ENCODE results near the gene PRICKLE2. TPM values are rescaled to one million over a fixed set of nuclear protein-coding genes. Genes with fewer than 3 reads are reported as not detected.

The PRICKLE2 gene
- total and polyA plus RNA-seq, 2 donors (not counting 3 experiments of a cell fraction or from before 2014, with no cell fraction given), result 3.0 to 7.1 TPM

GRCh38 chr3:64178419-64178818 is 46.8 kb downstream of the PRICKLE2 start:
- H3K79me2 ChIP-seq (ENCODE audit: control insufficient read depth, insufficient read depth, low read length), result no peaks in the 10 kb centered on the region
- no peak overlapping the region for H3K27ac ChIP-seq (ENCODE audit: insufficient read depth, low read depth, low read length)
- H3K4me3 ChIP-seq (replicated peaks in 1 of 3; ENCODE audit: insufficient read depth in 1 of 3, low read depth in 1 of 3, low read length in 3 of 3), result no peak overlapping the region
- H3K36me3 ChIP-seq (ENCODE audit: control insufficient read depth in 2 of 2, extremely low read depth in 1 of 2, insufficient read depth in 2 of 2, low read length in 2 of 2), result no peaks in the 10 kb centered on the region
- no peaks in the 10 kb centered on the region for H3K4me1 ChIP-seq (ENCODE audit: control insufficient read depth, extremely low read depth, insufficient read depth, low read length)
- no peak overlapping the region for H3K4me2 ChIP-seq (ENCODE audit: insufficient read depth, low read length)
- no peaks in the 10 kb centered on the region for H4K20me1 ChIP-seq (replicated peaks; ENCODE audit: control insufficient read depth, extremely low read depth, insufficient read depth, low read length)
- no peaks in the 10 kb centered on the region for H3K27me3 ChIP-seq (ENCODE audit: control insufficient read depth in 2 of 2, insufficient read depth in 2 of 2, low read length in 2 of 2)
- FAIRE-seq (no peak), DNase-seq (ENCODE audit: low read depth, low spot score) (no peak)
- intact Hi-C loops (cut with micrococcal nuclease), result no loop called here
- H3K9ac ChIP-seq (replicated peaks; ENCODE audit: extremely low read depth, insufficient read depth, low read length), result no peak overlapping the region
- H2AFZ ChIP-seq (ENCODE audit: low read depth, low read length), result no peak overlapping the region
- dilution Hi-C loops (cut with MboI; ENCODE audit: extremely low pct_ligation_motif_present, low sequenced_read_pairs), result no loop called here
- TF ChIP-seq CTCF (IDR thresholded peaks at IDR 0.05; ENCODE audit: extremely low read depth in 1 of 2, insufficient read depth in 1 of 2, low read depth in 1 of 2, low read length in 2 of 2) (no peak), JUN (IDR thresholded peaks at IDR 0.05; ENCODE audit: borderline replicate concordance, insufficient read depth, insufficient read length, low read depth) (no peak), MYC (IDR thresholded peaks at IDR 0.05; ENCODE audit: low read depth, low read length) (no peak), GATA2 (IDR thresholded peaks at IDR 0.05; ENCODE audit: insufficient read depth, insufficient read length, low read depth, low read length) (no peak), POLR2A (IDR thresholded peaks at IDR 0.05; ENCODE audit: low read depth, low read length) (no peak), POLR2AphosphoS5 (IDR thresholded peaks at IDR 0.05; ENCODE audit: insufficient read depth, low read depth, low read length) (no peak), FOS (IDR thresholded peaks at IDR 0.05; ENCODE audit: borderline replicate concordance, insufficient read depth, low read length) (no peak), EZH2 (IDR thresholded peaks at IDR 0.05; ENCODE audit: borderline replicate concordance, low read depth, low read length, severe bottlenecking) (no peak), MAX (IDR thresholded peaks at IDR 0.05; ENCODE audit: insufficient read depth, insufficient read length) (no peak)
- CTCF ChIA-PET, result interaction anchor here (1.6 kb wide), 1 partner anchor 45 kb away, joined by 6 read pairs; no protein-coding TSS in a partner anchor
- no TSS peak for BruUV-seq (replicated peaks)
- H3K9me3 ChIP-seq (replicated peaks; ENCODE audit: control insufficient read depth, insufficient read depth, low read length), result no peaks in the 10 kb centered on the region
- H3K9me1 ChIP-seq (replicated peaks; ENCODE audit: control insufficient read depth, extremely low read depth, insufficient read depth, low read length), result no peaks in the 10 kb centered on the region
- POLR2A ChIA-PET, result no interaction called here
